HepG2 (cell line): Measurements from ENCODE around the gene MEG3. TPM values are rescaled to one million over a fixed set of nuclear protein-coding genes. Genes with fewer than 3 reads are reported as not detected.
A peak's percentile ranks its signal among the peaks of the same experiment; 100 is the strongest.

Experiments
- CCAR2 ChIP-seq: fragments of 200-400 bp; formaldehyde crosslinking; optimal IDR thresholded peaks from 2 replicates; pipeline ENCODE3; 2018; ENCODE audit warnings: low read depth, mild to moderate bottlenecking, low read length, moderate library complexity
- CEBPG ChIP-seq: IDR thresholded peaks from 2 replicates; pipeline ENCODE4 v1.6.1; 2016
- ELF1 ChIP-seq: sonication (generic); formaldehyde crosslinking; IDR thresholded peaks from 2 replicates; pipeline ENCODE4 v1.4.0; 2020; ENCODE audit warnings: missing genetic modification reagents
- ETV5 ChIP-seq: IDR thresholded peaks from 2 replicates; pipeline ENCODE4 v1.6.1; 2018; ENCODE audit warnings: missing biosample characterization, missing genetic modification reagents, inconsistent platforms, borderline replicate concordance
- HDAC2 ChIP-seq: sonication (generic); formaldehyde crosslinking; IDR thresholded peaks from 2 replicates; pipeline ENCODE4 v1.4.0; 2020; ENCODE audit warnings: missing genetic modification reagents
- HNF4G ChIP-seq, 2 experiments: sonication (generic) in 1 of 2; formaldehyde crosslinking in 1 of 2; IDR thresholded peaks; 2 replicates each; pipeline versions ENCODE4 v1.4.0 to v1.6.1; 2011 to 2020; ENCODE audit warnings: borderline replicate concordance in 2 of 2, low read depth in 2 of 2, mild to moderate bottlenecking in 2 of 2, low read length in 1 of 2, missing genetic modification reagents in 1 of 2, moderate library complexity in 1 of 2
- MYC ChIP-seq: sonication (generic); formaldehyde crosslinking; IDR thresholded peaks from 2 replicates; pipeline ENCODE4 v1.9.0; 2021; ENCODE audit warnings: missing genetic modification reagents, borderline replicate concordance
- PHF21A ChIP-seq: sonication (generic); formaldehyde crosslinking; IDR thresholded peaks from 2 replicates; pipeline ENCODE4 v1.5.0; 2020; ENCODE audit warnings: mild to moderate bottlenecking, missing genetic modification reagents
- RNF2 ChIP-seq: fragments of 450-650 bp; conservative IDR thresholded peaks from 2 replicates; pipeline ENCODE4 v1.6.1; 2016; ENCODE audit warnings: low read depth
- SIN3B ChIP-seq: fragments of 150-350 bp; IDR thresholded peaks from 2 replicates; pipeline ENCODE4 v1.6.1; 2014; ENCODE audit warnings: low read length
- ZKSCAN8 ChIP-seq: IDR thresholded peaks from 2 replicates; pipeline ENCODE4 v1.6.1; 2016; ENCODE audit warnings: borderline replicate concordance, missing genetic modification reagents, missing compliant biosample characterization
- polyA plus RNA-seq, 8 experiments: library from polyadenylated mRNA; depleted of rRNA in 3 of 8; stranded (reverse) in 7 of 8; unstranded in 1 of 8; fragments of >200 nt; fragmentation: Illumina TruSeq in 4 of 8; extraction: Trizol in 4 of 8; gene quantifications; 2 replicates each; pipeline versions ENCODE4 v1.2.1 to v1.2.3, GENCODE V29; 2011 to 2016; ENCODE audit warnings: low read depth in 4 of 8, missing spikeins in 1 of 8, mixed read lengths in 1 of 8; ENCODE audit not compliant: insufficient read depth in 1 of 8
- total RNA-seq, 5 experiments: library from RNA; depleted of rRNA; stranded (reverse); fragments of >200 nt; fragmentation: Illumina TruSeq; extraction: Trizol; gene quantifications; 2 replicates each; pipeline ENCODE4 v1.2.3, GENCODE V29; 2016; ENCODE audit warnings: low read depth in 1 of 5
- TF ChIP-seq, protein P1 (sequence below): sonication (generic); formaldehyde crosslinking; IDR thresholded peaks from 2 replicates; pipeline ENCODE4 v1.4.0; 2020; ENCODE audit warnings: missing genetic modification reagents, low read depth, mild to moderate bottlenecking, borderline replicate concordance
- TF ChIP-seq, protein P2 (sequence below): sonication (generic); formaldehyde crosslinking; IDR thresholded peaks from 2 replicates; pipeline ENCODE4 v1.4.0; 2020; ENCODE audit warnings: missing genetic modification reagents
- TF ChIP-seq, protein P3 (sequence below): sonication (generic); formaldehyde crosslinking; IDR thresholded peaks from 2 replicates; pipeline ENCODE4 v1.4.0; 2020; ENCODE audit warnings: missing genetic modification reagents
- TF ChIP-seq, protein P4 (sequence below): sonication (generic); IDR thresholded peaks from 2 replicates; pipeline ENCODE4 v1.6.1; 2016; ENCODE audit warnings: low read depth, borderline replicate concordance
- TF ChIP-seq, protein P5 (sequence below): sonication (generic); formaldehyde crosslinking; IDR thresholded peaks from 2 replicates; pipeline ENCODE4 v1.5.1; 2020; ENCODE audit warnings: mild to moderate bottlenecking, missing genetic modification reagents, moderate library complexity
- TF ChIP-seq, protein P6 (sequence below): sonication (generic); formaldehyde crosslinking; IDR thresholded peaks from 2 replicates; pipeline ENCODE4; 2020; ENCODE audit warnings: missing genetic modification reagents, mild to moderate bottlenecking, borderline replicate concordance

Gene MEG3
- total and polyA plus RNA-seq, 2 of the 13 experiments (the other 11 are each of a cell fraction or from before 2014, with no cell fraction given) = 0.17 TPM; not detected in 1

DNA sequence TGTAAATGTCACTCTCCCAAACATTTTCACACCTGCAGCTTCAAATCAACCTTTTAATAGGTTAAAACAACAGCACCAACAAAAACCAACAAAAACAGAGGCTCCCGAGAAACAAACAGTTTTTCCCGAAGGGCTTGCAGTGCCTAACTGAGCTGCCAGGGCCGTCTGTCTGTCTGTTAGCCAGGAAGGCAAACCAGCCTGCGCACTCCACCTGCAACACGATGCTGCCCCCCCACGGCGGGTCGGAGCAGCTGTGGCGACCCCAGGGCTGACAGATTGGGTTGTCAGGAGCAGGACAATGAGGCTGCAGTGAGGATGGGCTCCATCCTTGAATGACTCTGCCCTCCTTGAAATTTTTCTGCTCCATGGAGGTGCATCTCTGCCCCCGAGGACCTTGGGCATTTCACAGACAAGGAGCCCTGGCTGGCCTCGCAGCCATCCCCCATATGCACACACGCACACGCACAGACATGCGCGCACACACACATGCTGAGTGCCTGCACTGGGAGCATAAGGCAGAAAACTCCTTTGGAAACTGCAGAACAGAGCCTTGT lies 75.0 kb downstream of the MEG3 start (continued):
- TF ChIP-seq, protein P1, sequence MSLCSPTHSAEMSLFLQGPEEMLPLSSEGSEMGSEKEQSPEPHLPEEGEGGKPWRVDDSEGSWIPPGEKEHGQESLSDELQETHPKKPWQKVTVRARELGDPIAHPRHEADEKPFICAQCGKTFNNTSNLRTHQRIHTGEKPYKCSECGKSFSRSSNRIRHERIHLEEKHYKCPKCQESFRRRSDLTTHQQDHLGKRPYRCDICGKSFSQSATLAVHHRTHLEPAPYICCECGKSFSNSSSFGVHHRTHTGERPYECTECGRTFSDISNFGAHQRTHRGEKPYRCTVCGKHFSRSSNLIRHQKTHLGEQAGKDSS (CRISPR knock-in tag) = peak; percentile 48; the same call in 1 of the 2 replicates
- TF ChIP-seq MYC = peak; percentile 54; the same call in 1 of the 2 replicates
- TF ChIP-seq, protein P2, sequence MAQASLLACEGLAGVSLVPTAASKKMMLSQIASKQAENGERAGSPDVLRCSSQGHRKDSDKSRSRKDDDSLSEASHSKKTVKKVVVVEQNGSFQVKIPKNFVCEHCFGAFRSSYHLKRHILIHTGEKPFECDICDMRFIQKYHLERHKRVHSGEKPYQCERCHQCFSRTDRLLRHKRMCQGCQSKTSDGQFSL (CRISPR knock-in tag) = peak; percentile 76; the same call in 1 of the 2 replicates
- no peak for TF ChIP-seq CCAR2
- no peak for TF ChIP-seq HNF4G (IDR thresholded peaks at IDR 0.05; ENCODE audit: borderline replicate concordance, low read depth, low read length)
- TF ChIP-seq HNF4G (CRISPR knock-in tag; IDR thresholded peaks at IDR 0.05; ENCODE audit: borderline replicate concordance, low read depth) = no peak; the same call in 1 of the 2 replicates
- TF ChIP-seq, protein P3, sequence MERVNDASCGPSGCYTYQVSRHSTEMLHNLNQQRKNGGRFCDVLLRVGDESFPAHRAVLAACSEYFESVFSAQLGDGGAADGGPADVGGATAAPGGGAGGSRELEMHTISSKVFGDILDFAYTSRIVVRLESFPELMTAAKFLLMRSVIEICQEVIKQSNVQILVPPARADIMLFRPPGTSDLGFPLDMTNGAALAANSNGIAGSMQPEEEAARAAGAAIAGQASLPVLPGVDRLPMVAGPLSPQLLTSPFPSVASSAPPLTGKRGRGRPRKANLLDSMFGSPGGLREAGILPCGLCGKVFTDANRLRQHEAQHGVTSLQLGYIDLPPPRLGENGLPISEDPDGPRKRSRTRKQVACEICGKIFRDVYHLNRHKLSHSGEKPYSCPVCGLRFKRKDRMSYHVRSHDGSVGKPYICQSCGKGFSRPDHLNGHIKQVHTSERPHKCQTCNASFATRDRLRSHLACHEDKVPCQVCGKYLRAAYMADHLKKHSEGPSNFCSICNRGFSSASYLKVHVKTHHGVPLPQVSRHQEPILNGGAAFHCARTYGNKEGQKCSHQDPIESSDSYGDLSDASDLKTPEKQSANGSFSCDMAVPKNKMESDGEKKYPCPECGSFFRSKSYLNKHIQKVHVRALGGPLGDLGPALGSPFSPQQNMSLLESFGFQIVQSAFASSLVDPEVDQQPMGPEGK (CRISPR knock-in tag) = peak; percentile 49; the same call in 1 of the 2 replicates
- no peak for TF ChIP-seq ETV5 (CRISPR knock-in tag)
- TF ChIP-seq ELF1 (CRISPR knock-in tag) = peak; percentile 41; the same call in 1 of the 2 replicates
- TF ChIP-seq, protein P4, sequence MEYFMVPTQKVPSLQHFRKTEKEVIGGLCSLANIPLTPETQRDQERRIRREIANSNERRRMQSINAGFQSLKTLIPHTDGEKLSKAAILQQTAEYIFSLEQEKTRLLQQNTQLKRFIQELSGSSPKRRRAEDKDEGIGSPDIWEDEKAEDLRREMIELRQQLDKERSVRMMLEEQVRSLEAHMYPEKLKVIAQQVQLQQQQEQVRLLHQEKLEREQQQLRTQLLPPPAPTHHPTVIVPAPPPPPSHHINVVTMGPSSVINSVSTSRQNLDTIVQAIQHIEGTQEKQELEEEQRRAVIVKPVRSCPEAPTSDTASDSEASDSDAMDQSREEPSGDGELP = peak; percentile 52; the same call in 1 of the 2 replicates
- TF ChIP-seq PHF21A = no peak
- TF ChIP-seq SIN3B = no peak
- TF ChIP-seq, protein P5, sequence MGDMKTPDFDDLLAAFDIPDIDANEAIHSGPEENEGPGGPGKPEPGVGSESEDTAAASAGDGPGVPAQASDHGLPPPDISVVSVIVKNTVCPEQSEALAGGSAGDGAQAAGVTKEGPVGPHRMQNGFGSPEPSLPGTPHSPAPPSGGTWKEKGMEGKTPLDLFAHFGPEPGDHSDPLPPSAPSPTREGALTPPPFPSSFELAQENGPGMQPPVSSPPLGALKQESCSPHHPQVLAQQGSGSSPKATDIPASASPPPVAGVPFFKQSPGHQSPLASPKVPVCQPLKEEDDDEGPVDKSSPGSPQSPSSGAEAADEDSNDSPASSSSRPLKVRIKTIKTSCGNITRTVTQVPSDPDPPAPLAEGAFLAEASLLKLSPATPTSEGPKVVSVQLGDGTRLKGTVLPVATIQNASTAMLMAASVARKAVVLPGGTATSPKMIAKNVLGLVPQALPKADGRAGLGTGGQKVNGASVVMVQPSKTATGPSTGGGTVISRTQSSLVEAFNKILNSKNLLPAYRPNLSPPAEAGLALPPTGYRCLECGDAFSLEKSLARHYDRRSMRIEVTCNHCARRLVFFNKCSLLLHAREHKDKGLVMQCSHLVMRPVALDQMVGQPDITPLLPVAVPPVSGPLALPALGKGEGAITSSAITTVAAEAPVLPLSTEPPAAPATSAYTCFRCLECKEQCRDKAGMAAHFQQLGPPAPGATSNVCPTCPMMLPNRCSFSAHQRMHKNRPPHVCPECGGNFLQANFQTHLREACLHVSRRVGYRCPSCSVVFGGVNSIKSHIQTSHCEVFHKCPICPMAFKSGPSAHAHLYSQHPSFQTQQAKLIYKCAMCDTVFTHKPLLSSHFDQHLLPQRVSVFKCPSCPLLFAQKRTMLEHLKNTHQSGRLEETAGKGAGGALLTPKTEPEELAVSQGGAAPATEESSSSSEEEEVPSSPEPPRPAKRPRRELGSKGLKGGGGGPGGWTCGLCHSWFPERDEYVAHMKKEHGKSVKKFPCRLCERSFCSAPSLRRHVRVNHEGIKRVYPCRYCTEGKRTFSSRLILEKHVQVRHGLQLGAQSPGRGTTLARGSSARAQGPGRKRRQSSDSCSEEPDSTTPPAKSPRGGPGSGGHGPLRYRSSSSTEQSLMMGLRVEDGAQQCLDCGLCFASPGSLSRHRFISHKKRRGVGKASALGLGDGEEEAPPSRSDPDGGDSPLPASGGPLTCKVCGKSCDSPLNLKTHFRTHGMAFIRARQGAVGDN = peak; percentile 84
- TF ChIP-seq ZKSCAN8 (CRISPR knock-in tag) = peak; percentile 5; the same call in 1 of the 2 replicates
- peak; percentile 25; the same call in 1 of the 2 replicates for TF ChIP-seq CEBPG
- no peak for TF ChIP-seq RNF2
- TF ChIP-seq HDAC2 (CRISPR knock-in tag) = peak; percentile 54; the same call in 1 of the 2 replicates
- TF ChIP-seq, protein P6, sequence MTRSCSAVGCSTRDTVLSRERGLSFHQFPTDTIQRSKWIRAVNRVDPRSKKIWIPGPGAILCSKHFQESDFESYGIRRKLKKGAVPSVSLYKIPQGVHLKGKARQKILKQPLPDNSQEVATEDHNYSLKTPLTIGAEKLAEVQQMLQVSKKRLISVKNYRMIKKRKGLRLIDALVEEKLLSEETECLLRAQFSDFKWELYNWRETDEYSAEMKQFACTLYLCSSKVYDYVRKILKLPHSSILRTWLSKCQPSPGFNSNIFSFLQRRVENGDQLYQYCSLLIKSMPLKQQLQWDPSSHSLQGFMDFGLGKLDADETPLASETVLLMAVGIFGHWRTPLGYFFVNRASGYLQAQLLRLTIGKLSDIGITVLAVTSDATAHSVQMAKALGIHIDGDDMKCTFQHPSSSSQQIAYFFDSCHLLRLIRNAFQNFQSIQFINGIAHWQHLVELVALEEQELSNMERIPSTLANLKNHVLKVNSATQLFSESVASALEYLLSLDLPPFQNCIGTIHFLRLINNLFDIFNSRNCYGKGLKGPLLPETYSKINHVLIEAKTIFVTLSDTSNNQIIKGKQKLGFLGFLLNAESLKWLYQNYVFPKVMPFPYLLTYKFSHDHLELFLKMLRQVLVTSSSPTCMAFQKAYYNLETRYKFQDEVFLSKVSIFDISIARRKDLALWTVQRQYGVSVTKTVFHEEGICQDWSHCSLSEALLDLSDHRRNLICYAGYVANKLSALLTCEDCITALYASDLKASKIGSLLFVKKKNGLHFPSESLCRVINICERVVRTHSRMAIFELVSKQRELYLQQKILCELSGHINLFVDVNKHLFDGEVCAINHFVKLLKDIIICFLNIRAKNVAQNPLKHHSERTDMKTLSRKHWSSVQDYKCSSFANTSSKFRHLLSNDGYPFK (CRISPR knock-in tag) = no peak
